Mammary epithelial cell (primary cell): ENCODE results near the gene GPBP1.

Experiments
- EZH2 ChIP-seq: IDR thresholded peaks from 2 replicates; pipeline ENCODE4 v1.6.1; 2012; ENCODE audit warnings: low read length, inconsistent platforms, borderline replicate concordance
- TF ChIP-seq, protein P1 (sequence below), 2 donors: IDR thresholded peaks in 1 of 2; conservative IDR thresholded peaks in 1 of 2; 2 replicates each; pipeline ENCODE4 v1.5.1; 2011 to 2012; ENCODE audit warnings: inconsistent platforms in 2 of 2, low read length in 2 of 2, mild to moderate bottlenecking in 2 of 2, control low read depth in 1 of 2, low read depth in 1 of 2; ENCODE audit not compliant: insufficient read depth in 1 of 2; ENCODE audit errors: extremely low read depth in 1 of 2

DNA sequence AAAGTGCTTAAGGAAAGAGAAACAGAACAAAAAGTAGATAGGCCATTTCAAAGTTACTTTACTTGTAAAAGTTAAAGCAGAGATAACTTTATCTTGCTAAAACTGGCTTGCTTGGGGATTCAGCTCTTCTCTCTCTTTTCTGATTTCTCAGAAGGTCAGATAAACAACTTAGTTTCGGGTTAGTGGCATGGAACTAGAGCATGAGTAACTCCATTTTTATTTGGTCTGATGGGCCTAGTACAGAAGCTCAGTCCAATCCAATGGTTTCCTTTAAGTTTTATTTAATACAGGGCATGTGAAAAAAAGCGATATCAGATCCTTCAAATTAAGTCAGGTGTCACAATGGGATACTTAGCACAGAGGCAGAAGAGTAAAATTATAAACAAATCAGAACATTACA lies 18.8 kb upstream of the GPBP1 start:
- TF ChIP-seq, protein P1, sequence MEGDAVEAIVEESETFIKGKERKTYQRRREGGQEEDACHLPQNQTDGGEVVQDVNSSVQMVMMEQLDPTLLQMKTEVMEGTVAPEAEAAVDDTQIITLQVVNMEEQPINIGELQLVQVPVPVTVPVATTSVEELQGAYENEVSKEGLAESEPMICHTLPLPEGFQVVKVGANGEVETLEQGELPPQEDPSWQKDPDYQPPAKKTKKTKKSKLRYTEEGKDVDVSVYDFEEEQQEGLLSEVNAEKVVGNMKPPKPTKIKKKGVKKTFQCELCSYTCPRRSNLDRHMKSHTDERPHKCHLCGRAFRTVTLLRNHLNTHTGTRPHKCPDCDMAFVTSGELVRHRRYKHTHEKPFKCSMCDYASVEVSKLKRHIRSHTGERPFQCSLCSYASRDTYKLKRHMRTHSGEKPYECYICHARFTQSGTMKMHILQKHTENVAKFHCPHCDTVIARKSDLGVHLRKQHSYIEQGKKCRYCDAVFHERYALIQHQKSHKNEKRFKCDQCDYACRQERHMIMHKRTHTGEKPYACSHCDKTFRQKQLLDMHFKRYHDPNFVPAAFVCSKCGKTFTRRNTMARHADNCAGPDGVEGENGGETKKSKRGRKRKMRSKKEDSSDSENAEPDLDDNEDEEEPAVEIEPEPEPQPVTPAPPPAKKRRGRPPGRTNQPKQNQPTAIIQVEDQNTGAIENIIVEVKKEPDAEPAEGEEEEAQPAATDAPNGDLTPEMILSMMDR (conservative IDR thresholded peaks at IDR 0.05 in 1 of 2, IDR thresholded peaks at IDR 0.05 in 1 of 2; ENCODE audit: extremely low read depth in 1 of 2, insufficient read depth in 1 of 2, low read depth in 1 of 2, low read length in 2 of 2) = no peak
- no peak for TF ChIP-seq EZH2
